Esophagus muscularis mucosa (tissue), 4 donors: ENCODE measurements around the gene AMACR. TPM values are rescaled to one million over a fixed set of nuclear protein-coding genes. Genes with fewer than 3 reads are reported as not detected.
"Not testable (repeated sequence)": the region's sequence is repeated elsewhere in the genome, so short reads cannot be mapped to it uniquely, and the experiment has no call there.

Experiments used
- DNase-seq: peaks from one replicate; pipeline ENCODE4 v3.0.0-alpha.2; 2017; ENCODE audit errors: extremely low spot score
- H3K27ac ChIP-seq, 4 donors: fragments of 200-600 bp; sonication (generic); replicated peaks in 1 of 4; 1 replicate in 3 of 4; 2 replicates in 1 of 4; pipeline ENCODE4 v1.5.1; 2016 to 2019; ENCODE audit warnings: mild to moderate bottlenecking in 1 of 4
- H3K27me3 ChIP-seq, 4 donors: fragments of 200-600 bp; sonication (generic); one replicate each; pipeline versions ENCODE4 v1.5.1 to v1.6.0; 2016 to 2019
- H3K36me3 ChIP-seq, 4 donors: fragments of 200-600 bp; sonication (generic); one replicate each; pipeline ENCODE4 v1.5.1; 2016 to 2019
- H3K4me1 ChIP-seq, 4 donors: fragments of 200-600 bp; sonication (generic); one replicate each; pipeline ENCODE4 v1.5.1; 2016 to 2019
- H3K4me3 ChIP-seq, 4 donors: fragments of 200-600 bp; sonication (generic); 1 replicate in 2 of 4; 2 replicates in 2 of 4; pipeline ENCODE4 v1.5.1; 2016 to 2019; ENCODE audit warnings: mild to moderate bottlenecking in 4 of 4, moderate library complexity in 1 of 4
- H3K9me3 ChIP-seq, 4 donors: fragments of 200-600 bp; sonication (generic); 1 replicate in 3 of 4; 2 replicates in 1 of 4; pipeline ENCODE4 v1.5.1; 2016 to 2019
- EP300 ChIP-seq: sonication (generic); formaldehyde crosslinking; IDR thresholded peaks from one replicate; pipeline ENCODE4 v1.6.1; 2017; ENCODE audit warnings: antibody characterized with exemption
- POLR2A ChIP-seq: fragments of 450-650 bp; IDR thresholded peaks from one replicate; pipeline ENCODE4 v1.6.1; 2017; ENCODE audit warnings: antibody characterized with exemption, moderate library complexity, mild to moderate bottlenecking, low read depth
- POLR2AphosphoS5 ChIP-seq, 2 donors: sonication (generic); formaldehyde crosslinking; IDR thresholded peaks; one replicate each; pipeline ENCODE4 v1.6.1; 2017; ENCODE audit warnings: antibody characterized with exemption in 2 of 2
- WGBS: methylation state at CpG from one replicate; pipeline ENCODE4 v1.1.5; 2018; 5-methylcytosine and 5-hydroxymethylcytosine counted together
- intact Hi-C: fragments of 100-400 bp; cut with DNase I; formaldehyde crosslinking; loops from one replicate; pipeline ENCODE4 v1.15.1; 2023
- total RNA-seq, 4 donors: library from RNA; depleted of rRNA; stranded (reverse); fragments of >200 nt; gene quantifications; one replicate each; pipeline versions ENCODE4 v1.1.0 to v1.2.1, GENCODE V29; 2016
- TF ChIP-seq, protein P1 (sequence below), 3 experiments: fragments of 200-600 bp in 2 of 3; fragments of 450-650 bp in 1 of 3; sonication (generic) in 2 of 3; IDR thresholded peaks; one replicate each; pipeline ENCODE4 v1.5.1; 2017 to 2019; ENCODE audit warnings: antibody characterized with exemption in 3 of 3, mild to moderate bottlenecking in 2 of 3, moderate library complexity in 1 of 3

Gene AMACR
- total RNA-seq, 4 donors from 2014 or later, result 6.1 to 12.7 (median 9.5) TPM

DNA sequence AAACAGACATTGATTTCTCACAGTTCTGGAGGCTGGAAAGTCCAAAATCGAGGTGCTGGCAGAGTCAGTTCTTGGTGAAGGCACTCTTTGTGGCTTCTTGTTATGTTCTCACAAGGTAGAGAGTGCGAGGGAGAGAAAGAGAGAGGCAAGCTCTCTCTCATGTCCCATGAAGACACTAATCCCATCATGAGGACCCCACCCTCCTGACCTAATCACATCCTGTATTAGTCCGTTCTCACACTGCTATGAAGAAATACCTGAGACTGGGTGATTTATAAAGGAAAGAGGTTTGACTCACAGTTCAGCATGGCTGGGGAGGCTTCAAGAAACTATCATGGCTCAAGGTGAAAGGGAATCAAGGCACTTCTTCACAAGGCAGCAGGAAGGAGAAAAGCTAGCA lies 5.7 kb upstream of the AMACR start:
- H3K27me3 ChIP-seq, result no peaks in the 10 kb centered on the region
- H3K9me3 ChIP-seq, result no peaks in the 10 kb centered on the region
- TF ChIP-seq EP300 (no peak), POLR2AphosphoS5 (IDR thresholded peaks at IDR 0.05) (no peak), POLR2A (no peak)
- TF ChIP-seq, protein P1, sequence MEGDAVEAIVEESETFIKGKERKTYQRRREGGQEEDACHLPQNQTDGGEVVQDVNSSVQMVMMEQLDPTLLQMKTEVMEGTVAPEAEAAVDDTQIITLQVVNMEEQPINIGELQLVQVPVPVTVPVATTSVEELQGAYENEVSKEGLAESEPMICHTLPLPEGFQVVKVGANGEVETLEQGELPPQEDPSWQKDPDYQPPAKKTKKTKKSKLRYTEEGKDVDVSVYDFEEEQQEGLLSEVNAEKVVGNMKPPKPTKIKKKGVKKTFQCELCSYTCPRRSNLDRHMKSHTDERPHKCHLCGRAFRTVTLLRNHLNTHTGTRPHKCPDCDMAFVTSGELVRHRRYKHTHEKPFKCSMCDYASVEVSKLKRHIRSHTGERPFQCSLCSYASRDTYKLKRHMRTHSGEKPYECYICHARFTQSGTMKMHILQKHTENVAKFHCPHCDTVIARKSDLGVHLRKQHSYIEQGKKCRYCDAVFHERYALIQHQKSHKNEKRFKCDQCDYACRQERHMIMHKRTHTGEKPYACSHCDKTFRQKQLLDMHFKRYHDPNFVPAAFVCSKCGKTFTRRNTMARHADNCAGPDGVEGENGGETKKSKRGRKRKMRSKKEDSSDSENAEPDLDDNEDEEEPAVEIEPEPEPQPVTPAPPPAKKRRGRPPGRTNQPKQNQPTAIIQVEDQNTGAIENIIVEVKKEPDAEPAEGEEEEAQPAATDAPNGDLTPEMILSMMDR (IDR thresholded peaks at IDR 0.05), result no peak
- no peak overlapping the region for H3K4me3 ChIP-seq
- intact Hi-C loops, result no loop called here
- H3K36me3 ChIP-seq, result peaks cover 0 to under 1% (median 0%) of the 10 kb centered on the region in 4 donors
- 91% methylated on average over 3 of the region's 3 CpGs for WGBS
- no peak overlapping the region for H3K27ac ChIP-seq
- DNase-seq, result no peak
- peaks cover 8 to 12% (median 10%) of the 10 kb centered on the region in 4 donors for H3K4me1 ChIP-seq

DNA sequence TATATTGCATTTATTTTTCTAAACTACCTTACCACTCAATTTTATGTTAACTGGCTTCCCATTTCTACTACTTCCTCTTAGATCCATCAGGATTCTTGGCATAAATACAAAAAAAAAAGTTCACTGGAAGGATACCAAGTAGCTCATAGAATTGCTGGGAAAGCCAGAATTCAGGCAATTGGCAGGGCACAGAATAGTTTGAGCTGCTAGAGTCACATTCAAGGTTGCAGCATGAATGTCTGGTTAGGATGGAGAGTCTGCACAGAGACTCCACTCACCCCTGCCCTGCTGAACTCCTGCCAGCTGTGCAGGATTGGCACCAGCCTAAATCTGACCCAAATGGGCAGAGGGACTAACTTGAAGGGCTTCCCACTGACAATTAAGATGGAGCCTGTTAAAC lies 4.9 kb upstream of the AMACR start:
- Histone ChIP-seq H3K27ac (no peak overlapping the region), H3K4me1 (peaks cover 8 to 10% (median 9%) of the 10 kb centered on the region in 4 donors), H3K4me3 (no peak overlapping the region), H3K36me3 (no peaks in the 10 kb centered on the region), H3K9me3 (no peaks in the 10 kb centered on the region), H3K27me3 (no peaks in the 10 kb centered on the region)
- TF ChIP-seq, protein P1 (IDR thresholded peaks at IDR 0.05), result no peak
- TF ChIP-seq POLR2AphosphoS5 (IDR thresholded peaks at IDR 0.05), result no peak
- intact Hi-C loops, result no loop called here
- no peak for DNase-seq

DNA sequence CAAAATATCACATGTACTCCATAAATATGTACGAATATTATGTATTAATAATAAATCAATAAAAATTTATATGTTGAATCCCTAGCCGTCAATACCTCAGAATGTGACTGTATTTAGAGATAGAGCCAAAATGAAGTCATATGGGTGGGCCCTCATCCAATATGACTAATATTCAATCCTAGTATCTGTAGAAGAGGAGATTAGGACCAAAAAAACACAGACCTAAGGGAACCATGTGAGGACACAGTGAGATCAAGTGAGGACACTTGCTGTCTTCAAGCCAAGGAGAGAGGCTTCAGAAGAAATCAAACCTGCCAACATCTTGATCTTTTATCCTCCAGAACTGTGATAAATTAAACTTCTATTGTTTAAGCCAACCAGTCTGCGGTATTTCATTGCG lies 3.7 kb upstream of the AMACR start:
- no peak for DNase-seq
- TF ChIP-seq POLR2AphosphoS5 (IDR thresholded peaks at IDR 0.05) (no peak), POLR2A (no peak)
- TF ChIP-seq, protein P1 (IDR thresholded peaks at IDR 0.05), result no peak
- Histone ChIP-seq H3K27me3 (no peaks in the 10 kb centered on the region), H3K4me1 (peaks cover 16 to 18% (median 17%) of the 10 kb centered on the region in 4 donors), H3K9me3 (no peaks in the 10 kb centered on the region), H3K4me3 (no peak overlapping the region), H3K36me3 (no peaks in the 10 kb centered on the region), H3K27ac (no peak overlapping the region)
- intact Hi-C loops, result no loop called here
- WGBS, result 84% methylated on average over 4 of the region's 4 CpGs

GRCh38 chr5:34010146-34010545 lies 2.3 kb upstream of the AMACR start:
- H3K4me3 ChIP-seq, H3K36me3 ChIP-seq, H3K27ac ChIP-seq, DNase-seq, intact Hi-C loops, H3K9me3 ChIP-seq, H3K27me3 ChIP-seq: not testable (repeated sequence)
- H3K4me1 ChIP-seq, result peaks cover 16 to 31% (median 28%) of the 10 kb centered on the region in 4 donors
- 98% methylated on average over 2 of the region's 2 CpGs for WGBS

DNA sequence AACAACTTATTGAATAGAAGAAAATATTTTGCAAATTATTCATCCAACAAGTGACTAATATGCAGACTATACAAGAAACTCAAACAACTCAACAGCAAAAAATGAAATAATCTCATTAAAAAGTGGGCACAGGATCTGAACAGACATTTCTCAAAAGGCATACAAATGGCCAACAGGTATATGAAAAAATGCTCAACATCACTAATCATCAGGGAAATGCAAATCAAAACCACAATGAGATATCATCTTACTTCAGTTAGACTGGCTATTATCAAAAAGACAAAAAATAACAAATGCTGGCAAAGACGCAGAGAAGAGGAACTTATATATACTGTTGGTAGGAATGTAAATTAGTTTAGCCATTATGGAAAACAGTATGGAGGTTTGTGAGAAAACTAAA lies 1.8 kb upstream of the AMACR start:
- Histone ChIP-seq H3K36me3 (peaks cover 0 to 2% (median 0%) of the 10 kb centered on the region in 4 donors), H3K27me3 (no peaks in the 10 kb centered on the region), H3K9me3 (no peaks in the 10 kb centered on the region), H3K27ac (no peak overlapping the region), H3K4me1 (peaks cover 16 to 31% (median 28%) of the 10 kb centered on the region in 4 donors), H3K4me3 (no peak overlapping the region)
- no peak for DNase-seq
- intact Hi-C loops, result loop anchor here (10.0 kb wide), 1 partner anchor 915 kb away; the partner anchor contains the start of gene DNAJC21
- 80% methylated on average over 1 of the region's 1 CpG for WGBS
- TF ChIP-seq, protein P1 (IDR thresholded peaks at IDR 0.05), result no peak
- TF ChIP-seq POLR2A (no peak), POLR2AphosphoS5 (IDR thresholded peaks at IDR 0.05) (no peak), EP300 (no peak)
